HG02763 (cell line): Measurements from ENCODE around the gene UGT1A4.

ENCODE experiments used
- ATAC-seq: cut with Tn5 transposase; IDR thresholded peaks from one replicate; pipeline ENCODE4 v1.9.1; 2021; ENCODE audit warnings: mild to moderate bottlenecking, moderate library complexity; ENCODE audit not compliant: unreplicated experiment

UGT1A4 gene

GRCh38 chr2:233718552-233718951, at the start of gene UGT1A4:
UGT1A4 (plus strand) TSS chr2:233718736; CDS start chr2:233718821, 85 bp downstream.
- no peak for ATAC-seq

- no peak for ATAC-seq
Observed at GRCh38 chr2:233671290-233672161, 47.0 kb upstream of the UGT1A4 start, which contains the start of gene UGT1A9. UGT1A9 (plus strand) TSS chr2:233671898; CDS start chr2:233671935, 37 bp downstream.

GRCh38 chr2:233672886-233673285, 45.6 kb upstream of the UGT1A4 start:
- ATAC-seq: no peak

- ATAC-seq: no peak
Observed at GRCh38 chr2:233673896-233674295, 44.6 kb upstream of the UGT1A4 start.

- ATAC-seq: no peak
Observed at GRCh38 chr2:233674314-233674713, 44.2 kb upstream of the UGT1A4 start.

- ATAC-seq: no peak
Observed at GRCh38 chr2:233674995-233675394, 43.5 kb upstream of the UGT1A4 start.

- ATAC-seq: no peak
Observed at GRCh38 chr2:233676046-233676445, 42.5 kb upstream of the UGT1A4 start.

- no peak for ATAC-seq
Observed at GRCh38 chr2:233679196-233679595, 39.3 kb upstream of the UGT1A4 start.

- no peak for ATAC-seq
Observed at GRCh38 chr2:233680361-233681045, 38.0 kb upstream of the UGT1A4 start.

GRCh38 chr2:233681521-233682099, 36.9 kb upstream of the UGT1A4 start, which contains the start of gene UGT1A7:
UGT1A7 (plus strand) TSS chr2:233681901; CDS start chr2:233681938, 37 bp downstream.
- ATAC-seq: no peak

- no peak for ATAC-seq
Observed at GRCh38 chr2:233684640-233685039, 33.9 kb upstream of the UGT1A4 start.

- ATAC-seq: no peak
Observed at GRCh38 chr2:233686928-233687327, 31.6 kb upstream of the UGT1A4 start.

GRCh38 chr2:233688341-233688740, 30.2 kb upstream of the UGT1A4 start:
- ATAC-seq: no peak

GRCh38 chr2:233689031-233689430, 29.5 kb upstream of the UGT1A4 start:
- ATAC-seq: no peak

- no peak for ATAC-seq
Observed at GRCh38 chr2:233689501-233689900, 29.0 kb upstream of the UGT1A4 start.

GRCh38 chr2:233690444-233690843, 28.1 kb upstream of the UGT1A4 start:
- no peak for ATAC-seq

GRCh38 chr2:233691443-233692433, 26.8 kb upstream of the UGT1A4 start:
- ATAC-seq: no peak

- ATAC-seq: no peak
Observed at GRCh38 chr2:233692648-233693047, 25.9 kb upstream of the UGT1A4 start, which contains the start of gene UGT1A6. UGT1A6 (plus strand) TSS chr2:233692890; CDS start chr2:233693005, 115 bp downstream.

GRCh38 chr2:233693963-233694362, 24.6 kb upstream of the UGT1A4 start:
- no peak for ATAC-seq

- no peak for ATAC-seq
Observed at GRCh38 chr2:233698740-233699139, 19.8 kb upstream of the UGT1A4 start.
